ENCODE measurements around the gene FMO5. TPM values are rescaled to one million over a fixed set of nuclear protein-coding genes. Genes with fewer than 3 reads are reported as not detected.

The FMO5 gene
- total and polyA plus RNA-seq, 2 of the 13 experiments (the other 11 are each of a cell fraction or from before 2014, with no cell fraction given), result 48.2 to 149 TPM

- TF ChIP-seq HMGXB3 (CRISPR knock-in tag; IDR thresholded peaks at IDR 0.05; ENCODE audit: borderline replicate concordance) (no peak), ZFP1 (CRISPR knock-in tag; IDR thresholded peaks at IDR 0.05) (peak; percentile 33), NFIB (CRISPR knock-in tag; IDR thresholded peaks at IDR 0.05; ENCODE audit: borderline replicate concordance) (no peak), HMG20B (CRISPR knock-in tag; conservative IDR thresholded peaks at IDR 0.05) (peak; percentile 73), ZNF570 (CRISPR knock-in tag; IDR thresholded peaks at IDR 0.05; ENCODE audit: borderline replicate concordance) (no peak), NR2F1 (CRISPR knock-in tag; IDR thresholded peaks at IDR 0.05) (no peak), NPAS2 (CRISPR knock-in tag; IDR thresholded peaks at IDR 0.05; ENCODE audit: borderline replicate concordance) (no peak), ARHGAP35 (CRISPR knock-in tag; IDR thresholded peaks at IDR 0.05; ENCODE audit: borderline replicate concordance) (no peak), AGO1 (IDR thresholded peaks at IDR 0.05; ENCODE audit: low read depth, low read length, poor library complexity, severe bottlenecking) (no peak), ARID5B (CRISPR knock-in tag; IDR thresholded peaks at IDR 0.05) (peak; percentile 70), SYNCRIP (IDR thresholded peaks at IDR 0.05; ENCODE audit: insufficient read depth, low read depth, low read length) (no peak), ZFP36 (IDR thresholded peaks at IDR 0.05; ENCODE audit: borderline replicate concordance, low read depth, low read length, partially characterized antibody) (no peak), CHD2 (IDR thresholded peaks at IDR 0.05; ENCODE audit: low read depth, low read length) (peak; percentile 31; the same call in 1 of the 2 replicates), HCFC1 (IDR thresholded peaks at IDR 0.05; ENCODE audit: low read depth, low read length) (peak; percentile 23; the same call in 1 of the 2 replicates), ZNF607 (CRISPR knock-in tag; IDR thresholded peaks at IDR 0.05; ENCODE audit: borderline replicate concordance) (peak; percentile 92; the same call in 1 of the 2 replicates), RARA (CRISPR knock-in tag; IDR thresholded peaks at IDR 0.05) (peak; percentile 47), SALL1 (CRISPR knock-in tag; IDR thresholded peaks at IDR 0.05) (peak; percentile 82), ZZZ3 (CRISPR knock-in tag; IDR thresholded peaks at IDR 0.05; ENCODE audit: borderline replicate concordance) (no peak; the same call in none of the 2 replicates), ZMAT5 (CRISPR knock-in tag; IDR thresholded peaks at IDR 0.05; ENCODE audit: borderline replicate concordance, low read depth) (no peak), IRF2 (CRISPR knock-in tag; IDR thresholded peaks at IDR 0.05) (peak; percentile 86)
These were observed 52.7 kb downstream of the FMO5 start, which contains the start of gene PRKAB2 (continued) for GRCh38 chr1:147172168-147173016.

Data from HepG2 (cell line).